HG03108 (cell line): Measurements from ENCODE around the gene ZFHX2.

Experiments
- ATAC-seq: cut with Tn5 transposase; IDR thresholded peaks from one replicate; pipeline ENCODE4 v1.9.1; 2021; ENCODE audit warnings: moderate library complexity; ENCODE audit not compliant: unreplicated experiment

Gene ZFHX2

GRCh38 chr14:23523229-23524016 lies 28.1 kb downstream of the ZFHX2 start:
- ATAC-seq, result no peak

- ATAC-seq, result no peak
Observed at GRCh38 chr14:23522643-23523198, 28.8 kb downstream of the ZFHX2 start.

- no peak for ATAC-seq
Observed at GRCh38 chr14:23521785-23522640, 29.6 kb downstream of the ZFHX2 start.

GRCh38 chr14:23520899-23521533 lies 30.5 kb downstream of the ZFHX2 start:
- ATAC-seq, result no peak

- ATAC-seq, result no peak
Observed at GRCh38 chr14:23518709-23519108, 32.9 kb downstream of the ZFHX2 start.

GRCh38 chr14:23517650-23518326 lies 33.8 kb downstream of the ZFHX2 start:
- no peak for ATAC-seq

GRCh38 chr14:23514644-23514957 lies 37.0 kb downstream of the ZFHX2 start:
- ATAC-seq, result no peak

- no peak for ATAC-seq
Observed at GRCh38 chr14:23513818-23514643, 37.5 kb downstream of the ZFHX2 start.

- ATAC-seq, result no peak
Observed at GRCh38 chr14:23513005-23513817, 38.4 kb downstream of the ZFHX2 start.

- no peak for ATAC-seq
Observed at GRCh38 chr14:23512156-23512555, 39.4 kb downstream of the ZFHX2 start.

GRCh38 chr14:23494223-23494622 lies 57.3 kb downstream of the ZFHX2 start:
- ATAC-seq, result no peak

GRCh38 chr14:23492618-23493272 lies 58.8 kb downstream of the ZFHX2 start:
- ATAC-seq, result no peak

- ATAC-seq, result no peak
Observed at GRCh38 chr14:23487216-23487615, 64.3 kb downstream of the ZFHX2 start.

- no peak for ATAC-seq
Observed at GRCh38 chr14:23486036-23486435, 65.5 kb downstream of the ZFHX2 start.

GRCh38 chr14:23485326-23485725 lies 66.2 kb downstream of the ZFHX2 start:
- no peak for ATAC-seq

- ATAC-seq, result no peak
Observed at GRCh38 chr14:23483236-23483854, 68.2 kb downstream of the ZFHX2 start.

GRCh38 chr14:23482823-23483148 lies 68.8 kb downstream of the ZFHX2 start:
- no peak for ATAC-seq
